ENCODE results near the gene LHX4.

Gene LHX4

DNA sequence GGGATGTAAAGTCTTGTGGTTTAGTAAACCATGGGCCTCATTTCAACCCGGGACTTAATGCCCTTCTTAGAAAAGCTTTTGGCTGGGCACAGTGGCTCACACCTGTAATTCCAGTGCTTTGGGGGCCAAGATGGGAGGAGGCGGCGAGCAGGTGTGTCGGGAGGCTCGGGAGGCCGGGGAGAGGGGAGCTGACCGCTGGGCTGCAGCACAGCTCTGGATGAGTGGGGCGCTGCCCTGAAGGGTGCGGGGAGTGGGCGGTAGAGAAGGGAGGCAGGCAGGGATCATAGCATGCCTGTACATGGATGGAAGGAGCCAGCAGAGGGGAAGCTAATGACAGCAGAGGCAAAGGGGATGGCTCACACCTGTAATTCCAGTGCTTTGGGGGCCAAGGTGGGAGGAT, 31.0 kb downstream of the LHX4 start:
- DNase-seq (ENCODE audit: low read depth, low spot score): no peak
- no peaks in the 10 kb centered on the region for H3K36me3 ChIP-seq (ENCODE audit: insufficient read depth, insufficient read length, low read length)
- no peak overlapping the region for H3K9ac ChIP-seq (ENCODE audit: insufficient read length, low read depth)
- no peaks in the 10 kb centered on the region for H3K9me3 ChIP-seq (ENCODE audit: insufficient read depth, low read length)
- peaks cover 8% of the 10 kb centered on the region for H3K4me1 ChIP-seq (ENCODE audit: insufficient read depth, insufficient read length)
- TF ChIP-seq SUZ12 (IDR thresholded peaks at IDR 0.05; ENCODE audit: extremely low read depth, insufficient read depth, insufficient read length) (no peak), ZNF274 (IDR thresholded peaks at IDR 0.05; ENCODE audit: low read depth, low read length) (no peak)
- peaks cover 18% of the 10 kb centered on the region for H3K27me3 ChIP-seq (ENCODE audit: insufficient read depth, insufficient read length)
- H3K4me3 ChIP-seq (ENCODE audit: insufficient read length, low read depth): no peak overlapping the region

DNA sequence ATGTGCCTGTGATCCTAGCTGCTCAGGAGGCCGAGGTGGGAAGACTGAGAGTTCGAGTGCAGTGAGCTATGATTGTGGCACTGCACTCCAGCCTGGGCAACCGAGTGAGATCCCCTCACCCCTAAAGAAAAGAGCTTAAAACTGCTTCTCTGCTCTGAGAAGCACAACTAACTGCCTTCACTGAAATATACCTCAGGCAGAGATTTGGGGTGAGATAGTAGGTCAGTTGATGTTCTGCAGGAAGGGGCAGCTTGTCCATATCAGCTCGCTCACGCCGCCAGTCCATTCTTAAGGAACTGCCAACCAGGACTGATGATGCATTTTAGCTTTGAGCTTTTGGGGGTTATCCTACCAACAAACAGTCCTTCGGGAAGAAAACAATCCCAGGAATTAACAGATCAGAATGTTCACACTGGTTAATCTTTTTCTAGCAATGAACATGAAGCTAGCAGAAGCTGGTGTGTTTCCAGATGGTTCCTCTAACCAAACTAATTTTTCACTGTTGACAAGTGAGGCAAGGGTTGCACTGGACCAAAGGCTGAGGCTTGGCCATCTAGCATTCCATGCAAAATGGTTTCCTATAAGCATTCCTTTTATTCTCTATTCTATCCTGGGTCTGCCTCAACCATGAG, 31.6 kb downstream of the LHX4 start:
- Histone ChIP-seq H3K9me3 (ENCODE audit: insufficient read depth, low read length) (no peaks in the 10 kb centered on the region), H3K27me3 (ENCODE audit: insufficient read depth, insufficient read length) (peaks cover 18% of the 10 kb centered on the region), H3K36me3 (ENCODE audit: insufficient read depth, insufficient read length, low read length) (no peaks in the 10 kb centered on the region), H3K4me3 (ENCODE audit: insufficient read length, low read depth) (no peak overlapping the region), H3K9ac (ENCODE audit: insufficient read length, low read depth) (no peak overlapping the region), H3K4me1 (ENCODE audit: insufficient read depth, insufficient read length) (peaks cover 11% of the 10 kb centered on the region)
- no peak for DNase-seq (ENCODE audit: low read depth, low spot score)
- TF ChIP-seq SUZ12 (IDR thresholded peaks at IDR 0.05; ENCODE audit: extremely low read depth, insufficient read depth, insufficient read length) (no peak), ZNF274 (IDR thresholded peaks at IDR 0.05; ENCODE audit: low read depth, low read length) (no peak)

DNA sequence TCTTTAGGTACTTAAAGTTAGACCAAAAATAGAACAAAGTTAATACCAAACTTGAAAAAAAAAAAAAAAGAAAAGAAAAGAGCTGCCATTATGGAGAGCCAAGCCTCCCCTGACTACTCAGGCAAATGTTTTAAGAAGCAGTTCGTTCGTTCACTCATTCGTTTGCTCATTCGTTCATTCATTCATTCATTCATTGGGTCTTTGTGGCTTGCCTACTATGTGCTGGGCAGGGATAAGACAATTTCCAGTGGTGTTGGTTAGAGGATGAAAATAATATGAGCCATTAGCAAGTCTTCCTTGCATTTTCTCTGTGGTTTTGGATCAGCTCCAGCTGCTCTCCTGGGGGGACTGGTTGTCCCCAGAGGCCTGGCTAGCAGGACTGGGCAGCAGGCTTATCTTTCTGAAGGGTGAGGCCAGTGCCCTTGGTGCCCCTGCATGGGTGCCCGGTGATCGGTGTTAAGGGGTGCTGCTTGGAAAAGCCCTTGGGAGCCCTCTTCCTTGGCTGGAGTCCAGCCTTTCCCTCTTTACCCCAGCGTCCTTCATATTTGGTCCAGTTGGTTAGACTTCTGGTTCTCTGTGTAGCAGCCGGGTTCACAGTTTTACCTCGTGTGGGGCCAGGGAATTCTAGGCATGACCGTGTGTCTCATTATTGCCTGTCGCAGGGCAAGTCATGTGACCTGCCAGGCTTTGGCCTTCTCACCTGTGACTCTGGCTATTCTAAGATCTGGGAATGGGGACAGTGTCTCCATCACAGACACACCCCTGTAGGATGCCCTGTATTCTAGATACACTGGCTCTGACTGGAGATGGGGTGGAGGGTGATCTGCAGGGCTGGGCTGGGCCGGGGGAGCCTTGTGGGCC, 32.8 kb downstream of the LHX4 start:
- no peaks in the 10 kb centered on the region for H3K9me3 ChIP-seq (ENCODE audit: insufficient read depth, low read length)
- no peak overlapping the region for H3K4me3 ChIP-seq (ENCODE audit: insufficient read length, low read depth)
- H3K9ac ChIP-seq (ENCODE audit: insufficient read length, low read depth): no peak overlapping the region
- H3K27me3 ChIP-seq (ENCODE audit: insufficient read depth, insufficient read length): peaks cover 18% of the 10 kb centered on the region
- H3K36me3 ChIP-seq (ENCODE audit: insufficient read depth, insufficient read length, low read length): no peaks in the 10 kb centered on the region
- no peak for DNase-seq (ENCODE audit: low read depth, low spot score)
- no peak for TF ChIP-seq SUZ12 (IDR thresholded peaks at IDR 0.05; ENCODE audit: extremely low read depth, insufficient read depth, insufficient read length)
- no peak for TF ChIP-seq ZNF274 (IDR thresholded peaks at IDR 0.05; ENCODE audit: low read depth, low read length)
- no peak for TF ChIP-seq YY1 (IDR thresholded peaks at IDR 0.05; ENCODE audit: insufficient read depth, insufficient read length)
- peaks cover 12% of the 10 kb centered on the region for H3K4me1 ChIP-seq (ENCODE audit: insufficient read depth, insufficient read length)

DNA sequence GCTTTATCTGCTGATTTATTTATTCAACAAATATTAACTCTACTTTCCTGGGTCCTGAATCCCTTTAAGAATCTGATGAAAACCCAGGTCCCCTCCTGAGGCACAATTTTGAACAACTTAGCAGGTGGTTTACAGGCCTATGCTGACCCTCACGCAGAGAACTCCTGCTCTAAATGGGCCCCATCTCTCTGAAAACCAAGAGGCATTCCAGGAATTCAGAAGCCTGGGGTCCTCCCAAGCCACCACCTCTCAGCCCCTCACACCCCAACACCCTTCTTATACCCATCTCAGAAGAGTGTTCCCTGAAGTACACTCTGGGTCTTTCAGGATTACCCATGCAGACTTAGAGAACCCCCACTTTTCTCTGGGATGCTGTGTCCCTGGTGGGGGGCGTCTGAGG, 34.5 kb downstream of the LHX4 start:
- peaks cover 20% of the 10 kb centered on the region for H3K4me1 ChIP-seq (ENCODE audit: insufficient read depth, insufficient read length)
- H3K9ac ChIP-seq (ENCODE audit: insufficient read length, low read depth): no peak overlapping the region
- TF ChIP-seq YY1 (IDR thresholded peaks at IDR 0.05; ENCODE audit: insufficient read depth, insufficient read length) (no peak), ZNF274 (IDR thresholded peaks at IDR 0.05; ENCODE audit: low read depth, low read length) (no peak), SUZ12 (IDR thresholded peaks at IDR 0.05; ENCODE audit: extremely low read depth, insufficient read depth, insufficient read length) (no peak)
- H3K36me3 ChIP-seq (ENCODE audit: insufficient read depth, insufficient read length, low read length): no peaks in the 10 kb centered on the region
- H3K27me3 ChIP-seq (ENCODE audit: insufficient read depth, insufficient read length): peaks cover 18% of the 10 kb centered on the region
- DNase-seq (ENCODE audit: low read depth, low spot score): no peak
- no peak overlapping the region for H3K4me3 ChIP-seq (ENCODE audit: insufficient read length, low read depth)
- no peaks in the 10 kb centered on the region for H3K9me3 ChIP-seq (ENCODE audit: insufficient read depth, low read length)

DNA sequence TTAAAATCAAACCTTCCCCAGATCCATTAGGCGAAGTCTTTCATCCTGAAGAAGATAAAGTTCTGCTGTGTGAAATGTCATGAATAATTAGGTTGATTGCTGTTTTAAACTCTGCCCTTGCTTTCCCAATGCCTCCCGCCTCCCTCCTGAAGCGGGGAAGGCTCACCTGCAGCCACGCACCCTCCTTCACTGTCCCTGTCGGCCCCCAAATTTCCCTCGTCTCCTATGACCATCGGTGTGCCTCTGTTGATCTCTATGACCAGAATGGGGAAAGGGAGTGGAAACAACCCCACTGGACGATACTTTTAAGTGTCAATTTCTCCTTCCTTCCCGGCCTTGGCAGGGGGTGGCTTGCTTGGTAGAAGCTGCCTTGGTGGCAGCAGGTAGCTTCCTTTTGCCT, 35.1 kb downstream of the LHX4 start:
- Histone ChIP-seq H3K4me1 (ENCODE audit: insufficient read depth, insufficient read length) (peaks cover 25% of the 10 kb centered on the region), H3K9ac (ENCODE audit: insufficient read length, low read depth) (no peak overlapping the region), H3K27me3 (ENCODE audit: insufficient read depth, insufficient read length) (peaks cover 14% of the 10 kb centered on the region), H3K36me3 (ENCODE audit: insufficient read depth, insufficient read length, low read length) (no peaks in the 10 kb centered on the region), H3K9me3 (ENCODE audit: insufficient read depth, low read length) (no peaks in the 10 kb centered on the region), H3K4me3 (ENCODE audit: insufficient read length, low read depth) (no peak overlapping the region)
- no peak for DNase-seq (ENCODE audit: low read depth, low spot score)
- TF ChIP-seq SUZ12 (IDR thresholded peaks at IDR 0.05; ENCODE audit: extremely low read depth, insufficient read depth, insufficient read length) (no peak), ZNF274 (IDR thresholded peaks at IDR 0.05; ENCODE audit: low read depth, low read length) (no peak), YY1 (IDR thresholded peaks at IDR 0.05; ENCODE audit: insufficient read depth, insufficient read length) (no peak)

DNA sequence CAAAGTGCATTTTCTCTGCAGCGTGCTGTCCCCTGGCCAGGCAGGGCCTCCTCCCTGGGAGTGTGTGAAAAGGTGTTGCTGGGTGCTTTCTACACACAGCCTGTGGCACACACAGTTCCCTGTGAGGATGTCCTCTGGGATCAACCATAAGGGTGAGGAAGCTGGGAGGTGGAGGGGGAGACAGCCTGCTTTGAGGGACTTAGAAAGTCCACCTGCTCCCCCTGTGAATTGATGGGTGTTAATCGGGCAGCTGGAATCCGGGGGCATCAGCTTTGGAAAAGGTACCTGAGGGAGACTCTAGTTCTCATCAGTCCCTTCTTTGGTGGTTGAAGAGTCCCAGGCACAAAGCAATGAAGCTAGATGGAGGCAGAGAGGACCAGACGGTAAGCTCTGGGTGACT, 35.8 kb downstream of the LHX4 start:
- H3K4me1 ChIP-seq (ENCODE audit: insufficient read depth, insufficient read length): peaks cover 29% of the 10 kb centered on the region
- no peak overlapping the region for H3K9ac ChIP-seq (ENCODE audit: insufficient read length, low read depth)
- no peaks in the 10 kb centered on the region for H3K9me3 ChIP-seq (ENCODE audit: insufficient read depth, low read length)
- H3K4me3 ChIP-seq (ENCODE audit: insufficient read length, low read depth): no peak overlapping the region
- no peaks in the 10 kb centered on the region for H3K36me3 ChIP-seq (ENCODE audit: insufficient read depth, insufficient read length, low read length)
- no peak for DNase-seq (ENCODE audit: low read depth, low spot score)
- no peak for TF ChIP-seq SUZ12 (IDR thresholded peaks at IDR 0.05; ENCODE audit: extremely low read depth, insufficient read depth, insufficient read length)
- TF ChIP-seq ZNF274 (IDR thresholded peaks at IDR 0.05; ENCODE audit: low read depth, low read length): no peak
- no peak for TF ChIP-seq YY1 (IDR thresholded peaks at IDR 0.05; ENCODE audit: insufficient read depth, insufficient read length)
- peaks cover 8% of the 10 kb centered on the region for H3K27me3 ChIP-seq (ENCODE audit: insufficient read depth, insufficient read length)

All from NT2/D1 (cell line).